ENCODE data around the gene TTC34. TPM values are rescaled to one million over a fixed set of nuclear protein-coding genes. Genes with fewer than 3 reads are reported as not detected.

TTC34 gene
- total and polyA plus RNA-seq, 8 donors, result 0.18 to 0.99 (median 0.44) TPM

DNA sequence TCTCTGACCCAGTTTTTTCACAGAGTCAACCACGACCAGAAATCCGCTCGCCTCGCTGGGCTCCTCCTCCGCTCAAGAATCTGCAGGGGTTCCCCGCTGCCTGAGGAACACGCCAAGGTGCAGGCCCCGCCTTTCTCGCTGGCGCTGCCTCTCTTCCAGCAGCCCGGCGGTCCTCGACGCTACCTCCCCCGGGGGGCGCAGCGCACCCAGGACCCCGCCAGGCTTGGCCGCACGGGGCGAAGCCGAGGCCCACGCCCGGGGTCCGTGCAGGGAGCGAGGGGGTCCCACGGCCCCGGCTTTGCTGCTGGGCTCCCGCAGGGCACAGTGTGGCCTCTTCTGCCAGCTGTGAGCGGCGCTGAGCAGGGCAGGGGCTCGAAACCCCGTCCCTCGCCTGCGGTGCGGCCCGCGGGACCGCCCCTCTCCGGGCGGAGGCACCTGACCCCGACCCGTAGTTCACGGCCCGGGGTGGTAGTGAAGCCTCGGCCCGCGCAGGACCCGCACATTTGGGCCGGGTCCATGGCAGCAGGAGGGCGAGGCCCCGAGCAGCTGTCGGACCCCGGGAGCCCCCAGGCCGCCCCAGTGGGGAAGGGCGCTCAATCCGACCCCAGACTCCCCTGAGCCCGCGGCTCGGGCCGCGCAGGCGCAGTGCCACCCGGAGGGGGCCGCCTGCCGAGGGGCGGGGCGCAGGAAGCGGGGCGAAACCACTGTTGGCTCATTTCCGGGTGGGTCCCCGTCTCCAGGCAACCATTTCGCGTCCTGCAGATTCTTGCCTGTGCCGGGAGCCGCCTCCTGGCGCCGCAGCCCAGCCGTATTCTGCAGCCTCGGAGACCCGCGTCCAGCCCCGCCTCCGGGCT is 158.7 kb downstream of the TTC34 start:
- H3K27ac ChIP-seq, result peak overlapping the region; percentile 28 to 68 (median 46)
- peak overlapping the region; percentile 61 to 96 (median 95) for H3K4me3 ChIP-seq
- intact Hi-C loops (cut with DNase I), result no loop called here
- TF ChIP-seq CTCF (IDR thresholded peaks at IDR 0.05), result no peak
- H3K27me3 ChIP-seq, result no peaks in the 10 kb centered on the region
- ATAC-seq (peak; percentile 92 to 96 (median 94)), DNase-seq (peak; percentile 88 to 95 (median 90)), FAIRE-seq (no peak)
- H3K4me1 ChIP-seq, result peaks cover 0 to 8% (median 4%) of the 10 kb centered on the region in 3 donors
- no peaks in the 10 kb centered on the region for H3K9me3 ChIP-seq
- no peaks in the 10 kb centered on the region for H3K36me3 ChIP-seq
- 0 to 1% methylated on average over 57 to 84 of the region's 84 CpGs for WGBS, 2 donors

- Histone ChIP-seq H3K9me3 (no peaks in the 10 kb centered on the region), H3K4me3 (peak overlapping the region; percentile 61 to 96 (median 95)), H3K27me3 (no peaks in the 10 kb centered on the region), H3K27ac (no peak overlapping the region), H3K4me1 (peaks cover 0 to 8% (median 4%) of the 10 kb centered on the region in 3 donors), H3K36me3 (no peaks in the 10 kb centered on the region)
- TF ChIP-seq CTCF (IDR thresholded peaks at IDR 0.05), result no peak
- ATAC-seq, result no peak
- no peak for FAIRE-seq
- intact Hi-C loops (cut with DNase I), result no loop called here
- WGBS, 2 donors, result 24 to 29% methylated on average over 10 to 11 of the region's 11 CpGs
- peak in 1 of 6 donors; percentile 76 for DNase-seq
Measured at GRCh38 chr1:2642131-2642559, 159.3 kb downstream of the TTC34 start.

DNA sequence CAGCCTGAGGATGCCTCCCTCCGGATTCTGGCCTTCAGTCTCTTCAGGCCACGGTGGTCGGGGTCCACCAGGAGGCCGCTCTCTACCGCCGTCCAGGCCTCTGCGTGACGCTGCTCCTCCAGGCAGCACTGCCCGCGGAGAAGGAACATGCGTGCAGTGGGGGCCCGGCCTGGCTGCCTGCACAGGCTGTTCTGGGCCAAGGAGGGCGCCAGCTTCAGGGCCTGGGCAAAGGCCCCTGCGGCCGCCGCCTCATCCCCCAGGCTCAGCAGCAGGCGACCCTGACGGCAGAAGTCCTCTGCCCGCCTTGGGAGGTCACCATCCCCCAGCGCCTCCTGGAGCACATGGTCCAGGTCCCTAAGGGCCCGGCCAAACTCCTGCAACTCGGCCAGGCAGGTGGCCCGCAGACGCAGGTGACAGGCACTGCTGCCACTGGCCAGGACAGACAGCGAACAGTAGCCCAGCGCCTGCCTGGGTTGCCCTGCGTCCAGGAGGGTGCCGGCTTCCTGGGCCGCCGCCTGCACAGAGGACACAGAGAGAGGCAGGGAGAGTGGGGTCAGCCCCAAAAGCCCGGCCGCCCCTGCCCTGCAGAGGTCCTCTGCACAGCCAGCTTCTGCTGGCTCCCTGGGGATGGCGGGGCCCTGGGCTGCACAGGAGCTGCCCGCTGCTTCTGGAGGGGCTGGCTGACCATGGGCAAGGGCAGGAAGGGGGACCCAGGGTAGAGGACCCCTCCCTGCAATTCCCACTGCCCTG is 159.9 kb downstream of the TTC34 start:
- DNase-seq, result peak in 3 of 6 donors; percentile 30 to 80 (median 56)
- Histone ChIP-seq H3K4me1 (peaks cover 0 to 8% (median 4%) of the 10 kb centered on the region in 3 donors), H3K27ac (no peak overlapping the region), H3K36me3 (no peaks in the 10 kb centered on the region), H3K4me3 (peak overlapping the region in 3 of 4 donors; percentile 61 to 96 (median 94)), H3K27me3 (no peaks in the 10 kb centered on the region), H3K9me3 (no peaks in the 10 kb centered on the region)
- TF ChIP-seq CTCF (IDR thresholded peaks at IDR 0.05), result no peak
- no peak for ATAC-seq
- 93 to 95% methylated on average over 32 to 34 of the region's 34 CpGs for WGBS, 2 donors
- no peak for FAIRE-seq
- intact Hi-C loops (cut with DNase I), result no loop called here

DNA sequence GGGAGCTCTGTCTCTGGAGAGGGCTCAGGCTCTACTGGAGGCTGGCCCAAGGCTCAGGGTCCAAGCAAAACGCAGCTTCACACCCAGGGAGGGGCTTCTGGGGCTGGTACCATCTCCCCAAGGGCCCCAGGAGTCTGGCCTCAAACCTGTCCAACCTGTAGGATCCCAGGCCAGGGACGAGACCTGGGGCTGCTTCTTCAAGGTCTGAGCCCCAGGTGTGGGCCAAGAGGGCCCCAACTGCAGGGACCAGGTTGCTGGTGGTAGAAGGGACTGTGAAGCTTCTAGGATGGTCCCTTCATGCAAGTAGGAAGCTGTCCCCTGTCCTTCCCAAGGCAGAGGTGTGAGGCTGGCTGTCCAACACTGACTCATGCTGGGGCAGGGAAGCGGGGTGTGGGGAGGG is 160.9 kb downstream of the TTC34 start:
- 86 to 90% methylated on average over 2 to 3 of the region's 3 CpGs for WGBS, 2 donors
- no peak for TF ChIP-seq CTCF (IDR thresholded peaks at IDR 0.05)
- Histone ChIP-seq H3K4me3 (no peak overlapping the region), H3K36me3 (no peaks in the 10 kb centered on the region), H3K9me3 (no peaks in the 10 kb centered on the region), H3K4me1 (peaks cover 0 to 8% (median 4%) of the 10 kb centered on the region in 3 donors), H3K27ac (no peak overlapping the region), H3K27me3 (no peaks in the 10 kb centered on the region)
- DNase-seq, result peak in 2 of 6 donors; percentile 29 to 32
- no peak for FAIRE-seq
- no peak for ATAC-seq
- intact Hi-C loops (cut with DNase I), result no loop called here

Measured in pancreas (tissue), 10 donors.